ENCODE measurements around the gene SCIN. TPM values are rescaled to one million over a fixed set of nuclear protein-coding genes. Genes with fewer than 3 reads are reported as not detected.
"Not testable (repeated sequence)": the region's sequence is repeated elsewhere in the genome, so short reads cannot be mapped to it uniquely, and the experiment has no call there.

Gene SCIN
- total and polyA plus RNA-seq, 2 experiments from 2014 or later: 0.02 to 0.66 TPM

DNA sequence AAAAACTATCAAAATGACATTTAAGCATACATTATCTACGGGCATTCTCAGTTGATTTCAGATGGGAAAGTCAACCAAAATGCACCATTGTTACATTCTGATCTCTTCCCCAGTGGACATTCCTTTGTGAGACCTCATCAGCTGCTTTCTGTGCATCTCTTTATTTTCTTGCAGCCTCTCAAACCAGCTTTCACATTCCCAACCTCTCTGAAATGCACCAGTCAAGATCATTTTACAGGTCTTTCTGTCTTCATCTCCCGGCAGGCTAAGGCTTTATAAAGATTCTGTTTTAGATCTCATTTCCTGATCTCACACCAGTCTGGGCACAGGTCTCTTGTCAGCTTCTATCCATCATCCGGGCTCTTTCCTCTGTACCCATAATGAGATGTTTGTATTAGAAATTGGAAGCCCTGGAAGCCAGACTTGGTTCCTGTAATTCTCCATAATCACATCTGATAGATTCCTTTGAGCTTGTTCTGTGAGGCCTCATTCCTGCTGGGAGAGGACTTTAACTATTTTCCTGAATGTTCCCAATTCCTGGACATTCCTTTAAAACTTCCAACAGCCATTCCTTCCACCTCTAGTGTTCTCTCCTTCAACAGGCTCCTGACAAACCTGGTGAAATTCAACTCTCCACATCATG, 72.6 kb downstream of the SCIN start:
- TF ChIP-seq CTCF (IDR thresholded peaks at IDR 0.05; ENCODE audit: low read depth, low read length): no peak
- no peaks in the 10 kb centered on the region for H3K36me3 ChIP-seq
- H3K27me3 ChIP-seq: no peaks in the 10 kb centered on the region
- no peak for DNase-seq (ENCODE audit: low read depth in 1 of 2, low spot score in 1 of 2)
- H3K9me3 ChIP-seq (ENCODE audit: low read depth): no peaks in the 10 kb centered on the region
- H3K4me1 ChIP-seq (ENCODE audit: low read depth): no peaks in the 10 kb centered on the region
- no peak overlapping the region for H3K4me3 ChIP-seq
- H3K27ac ChIP-seq: no peak overlapping the region

DNA sequence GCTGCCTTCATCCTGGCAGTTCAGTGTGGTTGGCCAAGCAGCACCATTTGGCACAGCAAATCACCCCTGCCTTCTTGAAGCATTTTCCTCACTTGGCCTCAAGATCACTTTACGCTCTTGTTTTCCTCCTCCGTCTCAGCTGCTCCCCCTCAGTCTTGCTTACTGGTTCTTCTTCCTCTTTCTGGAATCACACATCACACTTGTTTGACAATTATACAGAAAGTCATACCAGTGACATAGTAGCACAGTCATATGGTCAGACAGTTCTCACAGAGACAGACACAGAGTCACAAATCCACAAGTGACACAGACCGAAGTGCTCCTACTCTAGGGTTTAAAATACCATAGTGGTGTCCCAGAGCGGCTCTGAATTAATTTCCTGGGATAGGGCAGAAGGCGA, 73.1 kb downstream of the SCIN start:
- H3K9me3 ChIP-seq (ENCODE audit: low read depth): no peaks in the 10 kb centered on the region
- no peak overlapping the region for H3K27ac ChIP-seq
- no peaks in the 10 kb centered on the region for H3K4me1 ChIP-seq (ENCODE audit: low read depth)
- no peaks in the 10 kb centered on the region for H3K27me3 ChIP-seq
- TF ChIP-seq CTCF (IDR thresholded peaks at IDR 0.05; ENCODE audit: low read depth, low read length): no peak
- H3K36me3 ChIP-seq: no peaks in the 10 kb centered on the region
- DNase-seq (ENCODE audit: low read depth in 1 of 2, low spot score in 1 of 2): no peak
- H3K4me3 ChIP-seq: no peak overlapping the region

- H3K4me1 ChIP-seq (ENCODE audit: low read depth); H3K9me3 ChIP-seq (ENCODE audit: low read depth); H3K36me3 ChIP-seq; H3K4me3 ChIP-seq; H3K27me3 ChIP-seq; DNase-seq (ENCODE audit: low read depth in 1 of 2, low spot score in 1 of 2); H3K27ac ChIP-seq: not testable (repeated sequence)
Observed at GRCh38 chr7:12645212-12645611, 74.7 kb downstream of the SCIN start.

GRCh38 chr7:12646139-12646538, 75.6 kb downstream of the SCIN start:
- TF ChIP-seq CTCF (IDR thresholded peaks at IDR 0.05; ENCODE audit: low read depth, low read length): no peak
- Histone ChIP-seq H3K4me1 (ENCODE audit: low read depth) (no peaks in the 10 kb centered on the region), H3K4me3 (no peak overlapping the region), H3K27me3 (no peaks in the 10 kb centered on the region), H3K36me3 (no peaks in the 10 kb centered on the region), H3K27ac (no peak overlapping the region), H3K9me3 (ENCODE audit: low read depth) (no peaks in the 10 kb centered on the region)
- peak in 1 of 2 donors; percentile 41 for DNase-seq (ENCODE audit: low read depth in 1 of 2, low spot score in 1 of 2)

DNA sequence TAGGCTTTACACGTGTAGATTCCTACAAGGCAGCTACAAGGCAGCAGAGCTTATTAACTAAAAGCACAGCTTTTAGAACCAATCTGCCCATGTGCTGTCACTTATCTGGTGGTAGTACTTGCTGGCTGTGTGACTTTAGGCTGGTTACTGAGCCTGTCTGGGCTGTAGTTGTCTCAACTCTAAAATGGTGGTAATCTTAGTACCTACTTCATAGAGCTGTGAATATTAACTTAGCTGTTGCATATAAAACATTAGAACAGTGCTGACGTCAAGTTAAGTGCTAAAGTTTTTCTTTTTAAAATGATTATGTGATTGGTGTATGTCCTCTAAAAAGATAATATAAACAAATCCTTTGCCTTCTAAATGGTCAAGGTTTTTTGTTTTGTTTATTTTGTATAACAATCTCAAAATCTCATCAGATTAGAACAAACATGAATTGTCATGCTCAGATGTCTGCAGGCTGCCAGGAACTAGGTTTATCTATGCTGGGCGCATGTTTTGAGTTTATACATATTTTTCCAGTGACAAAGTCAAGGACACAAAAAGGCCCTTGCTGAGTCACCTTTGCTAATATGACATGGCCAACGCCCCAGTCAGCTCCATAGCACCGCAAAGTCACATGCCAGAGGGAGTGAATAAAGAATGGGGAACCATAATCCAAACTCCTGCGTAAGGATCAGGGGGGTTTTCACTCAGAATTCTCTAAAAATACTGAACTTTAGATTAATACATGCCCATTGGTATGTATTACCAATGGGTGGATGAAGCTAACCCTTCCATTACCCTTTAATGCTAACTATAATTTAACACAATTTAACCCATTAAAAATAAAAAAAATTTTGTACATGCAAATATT, 77.1 kb downstream of the SCIN start:
- no peak for TF ChIP-seq CTCF (IDR thresholded peaks at IDR 0.05; ENCODE audit: low read depth, low read length)
- no peaks in the 10 kb centered on the region for H3K36me3 ChIP-seq
- no peaks in the 10 kb centered on the region for H3K27me3 ChIP-seq
- H3K27ac ChIP-seq: no peak overlapping the region
- no peak overlapping the region for H3K4me3 ChIP-seq
- H3K9me3 ChIP-seq (ENCODE audit: low read depth): no peaks in the 10 kb centered on the region
- no peaks in the 10 kb centered on the region for H3K4me1 ChIP-seq (ENCODE audit: low read depth)
- DNase-seq (ENCODE audit: low read depth in 1 of 2, low spot score in 1 of 2): no peak

DNA sequence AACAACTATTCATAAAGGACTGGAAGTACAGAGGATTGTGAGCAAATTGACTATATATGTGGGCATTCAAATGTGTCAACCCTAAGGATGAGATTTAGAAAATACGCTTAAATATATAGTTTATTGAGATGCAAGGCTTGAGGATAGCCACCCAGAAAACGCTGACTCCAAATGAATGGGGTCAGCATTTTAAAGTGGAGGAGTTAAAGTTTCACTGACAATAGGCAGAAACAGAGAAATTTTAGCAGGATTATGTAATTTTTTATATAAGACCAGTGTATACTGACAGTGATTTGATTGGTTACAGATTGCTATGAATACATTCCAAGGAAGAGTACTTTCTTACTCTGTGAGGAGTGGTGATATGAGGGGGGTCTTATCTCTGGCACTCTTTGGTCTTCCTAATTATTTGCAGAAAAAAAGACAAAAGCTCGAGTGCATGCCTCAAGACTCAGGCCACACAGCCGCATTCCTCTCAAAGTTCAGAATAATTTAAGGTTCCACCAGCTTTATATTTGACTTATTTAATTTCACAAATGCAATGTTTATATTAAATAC, 78.3 kb downstream of the SCIN start:
- TF ChIP-seq CTCF (IDR thresholded peaks at IDR 0.05; ENCODE audit: low read depth, low read length): no peak
- H3K36me3 ChIP-seq: no peaks in the 10 kb centered on the region
- no peak overlapping the region for H3K27ac ChIP-seq
- H3K4me1 ChIP-seq (ENCODE audit: low read depth): no peaks in the 10 kb centered on the region
- no peaks in the 10 kb centered on the region for H3K9me3 ChIP-seq (ENCODE audit: low read depth)
- H3K4me3 ChIP-seq: no peak overlapping the region
- no peaks in the 10 kb centered on the region for H3K27me3 ChIP-seq
- no peak for DNase-seq (ENCODE audit: low read depth in 1 of 2, low spot score in 1 of 2)

Data from cardiac muscle cell (in vitro differentiated cells and primary cell).